ENCODE results near the gene CNTNAP2. TPM values are rescaled to one million over a fixed set of nuclear protein-coding genes. Genes with fewer than 3 reads are reported as not detected.

Gene CNTNAP2
- total RNA-seq, 4 donors from 2014 or later, result 0.91 to 16.0 TPM; not detected in 2

- Histone ChIP-seq H3K4me1 (no peaks in the 10 kb centered on the region), H3K4me3 (no peak overlapping the region), H3K36me3 (no peaks in the 10 kb centered on the region), H3K9me3 (no peaks in the 10 kb centered on the region), H3K27me3 (no peaks in the 10 kb centered on the region), H3K27ac (no peak overlapping the region)
- DNase-seq, result no peak
- intact Hi-C loops (cut with DNase I; ENCODE audit: low total_unique reads), result no loop called here
- TF ChIP-seq, protein P1, sequence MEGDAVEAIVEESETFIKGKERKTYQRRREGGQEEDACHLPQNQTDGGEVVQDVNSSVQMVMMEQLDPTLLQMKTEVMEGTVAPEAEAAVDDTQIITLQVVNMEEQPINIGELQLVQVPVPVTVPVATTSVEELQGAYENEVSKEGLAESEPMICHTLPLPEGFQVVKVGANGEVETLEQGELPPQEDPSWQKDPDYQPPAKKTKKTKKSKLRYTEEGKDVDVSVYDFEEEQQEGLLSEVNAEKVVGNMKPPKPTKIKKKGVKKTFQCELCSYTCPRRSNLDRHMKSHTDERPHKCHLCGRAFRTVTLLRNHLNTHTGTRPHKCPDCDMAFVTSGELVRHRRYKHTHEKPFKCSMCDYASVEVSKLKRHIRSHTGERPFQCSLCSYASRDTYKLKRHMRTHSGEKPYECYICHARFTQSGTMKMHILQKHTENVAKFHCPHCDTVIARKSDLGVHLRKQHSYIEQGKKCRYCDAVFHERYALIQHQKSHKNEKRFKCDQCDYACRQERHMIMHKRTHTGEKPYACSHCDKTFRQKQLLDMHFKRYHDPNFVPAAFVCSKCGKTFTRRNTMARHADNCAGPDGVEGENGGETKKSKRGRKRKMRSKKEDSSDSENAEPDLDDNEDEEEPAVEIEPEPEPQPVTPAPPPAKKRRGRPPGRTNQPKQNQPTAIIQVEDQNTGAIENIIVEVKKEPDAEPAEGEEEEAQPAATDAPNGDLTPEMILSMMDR (IDR thresholded peaks at IDR 0.05), result no peak
- no peak for TF ChIP-seq POLR2A (IDR thresholded peaks at IDR 0.05)
These were observed 1864.5 kb downstream of the CNTNAP2 start for GRCh38 chr7:147980826-147981813.

GRCh38 chr7:147982307-147982706 lies 1865.7 kb downstream of the CNTNAP2 start:
- no peak for DNase-seq
- no peak for TF ChIP-seq POLR2A (IDR thresholded peaks at IDR 0.05)
- TF ChIP-seq, protein P1 (IDR thresholded peaks at IDR 0.05), result no peak
- Histone ChIP-seq H3K36me3 (no peaks in the 10 kb centered on the region), H3K27ac (no peak overlapping the region), H3K4me3 (no peak overlapping the region), H3K27me3 (no peaks in the 10 kb centered on the region), H3K4me1 (no peaks in the 10 kb centered on the region), H3K9me3 (no peaks in the 10 kb centered on the region)
- intact Hi-C loops (cut with DNase I; ENCODE audit: low total_unique reads), result no loop called here

DNA sequence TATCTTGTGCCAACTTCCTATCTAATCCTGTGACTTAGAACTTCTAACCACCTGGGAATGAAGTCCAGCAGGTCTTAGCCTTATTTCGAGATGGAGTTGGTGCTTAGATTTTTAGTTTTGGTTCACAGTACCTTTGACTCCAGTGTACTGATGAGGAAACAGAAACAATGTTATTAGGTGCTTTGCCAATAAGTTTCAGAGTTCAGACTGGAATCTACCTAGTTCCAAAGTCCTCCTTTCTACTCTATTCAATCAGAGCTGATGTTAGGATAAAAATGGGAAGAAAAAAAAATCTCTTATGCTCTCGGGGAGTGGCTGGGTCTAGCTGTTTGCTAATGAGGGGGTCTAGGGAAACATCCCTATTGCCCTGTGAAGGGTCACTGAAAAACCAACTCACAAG lies 1867.7 kb downstream of the CNTNAP2 start:
- intact Hi-C loops (cut with DNase I; ENCODE audit: low total_unique reads), result no loop called here
- TF ChIP-seq, protein P1 (IDR thresholded peaks at IDR 0.05), result no peak
- no peaks in the 10 kb centered on the region for H3K4me1 ChIP-seq

DNA sequence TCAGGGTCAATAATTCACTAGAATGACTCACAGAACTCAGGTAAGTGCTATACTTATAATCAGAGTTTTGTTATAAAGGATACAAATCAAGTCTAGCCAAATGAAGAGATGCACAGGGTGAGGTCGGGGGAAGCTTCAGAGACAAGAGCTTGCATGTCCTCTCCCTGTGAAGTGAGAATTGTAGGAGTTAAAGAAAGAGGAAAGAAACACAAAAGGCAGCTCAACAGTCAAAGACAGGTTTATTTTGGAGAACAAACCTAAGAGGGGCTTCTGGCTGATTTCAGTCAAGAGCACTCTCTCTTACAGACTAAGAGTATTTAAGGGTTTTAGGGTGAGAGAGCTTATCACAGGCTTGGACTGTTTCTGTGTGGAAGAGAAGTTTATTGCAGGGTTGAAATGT lies 1873.5 kb downstream of the CNTNAP2 start:
- TF ChIP-seq, protein P1 (IDR thresholded peaks at IDR 0.05), result no peak
- no peak for TF ChIP-seq POLR2A (IDR thresholded peaks at IDR 0.05)
- Histone ChIP-seq H3K9me3 (no peaks in the 10 kb centered on the region), H3K4me3 (no peak overlapping the region), H3K27ac (no peak overlapping the region), H3K27me3 (no peaks in the 10 kb centered on the region), H3K36me3 (no peaks in the 10 kb centered on the region), H3K4me1 (no peaks in the 10 kb centered on the region)
- intact Hi-C loops (cut with DNase I; ENCODE audit: low total_unique reads), result no loop called here
- no peak for DNase-seq

More for the DNA sequence above, 1867.7 kb downstream of the CNTNAP2 start:
- H3K27me3 ChIP-seq, result no peaks in the 10 kb centered on the region
- H3K9me3 ChIP-seq, result no peaks in the 10 kb centered on the region
- H3K4me3 ChIP-seq, result no peak overlapping the region
- no peak for DNase-seq
- H3K27ac ChIP-seq, result no peak overlapping the region
- H3K36me3 ChIP-seq, result no peaks in the 10 kb centered on the region

- no peak for TF ChIP-seq POLR2A (IDR thresholded peaks at IDR 0.05)
- TF ChIP-seq, protein P1 (IDR thresholded peaks at IDR 0.05), result no peak
- no peaks in the 10 kb centered on the region for H3K4me1 ChIP-seq
- no peaks in the 10 kb centered on the region for H3K36me3 ChIP-seq
- no peak overlapping the region for H3K4me3 ChIP-seq
- H3K27me3 ChIP-seq, result no peaks in the 10 kb centered on the region
- intact Hi-C loops (cut with DNase I; ENCODE audit: low total_unique reads), result no loop called here
- H3K27ac ChIP-seq, result no peak overlapping the region
- DNase-seq, result no peak
- H3K9me3 ChIP-seq, result no peaks in the 10 kb centered on the region
These were observed 1874.3 kb downstream of the CNTNAP2 start for GRCh38 chr7:147990942-147991341.

All from uterus (tissue), 4 donors.